HepG2 (cell line): ENCODE measurements around the gene SLC48A1. TPM values are rescaled to one million over a fixed set of nuclear protein-coding genes. Genes with fewer than 3 reads are reported as not detected.

ENCODE experiments used
- ELF1 ChIP-seq: sonication (generic); formaldehyde crosslinking; IDR thresholded peaks from 2 replicates; pipeline ENCODE4 v1.4.0; 2020; ENCODE audit warnings: missing genetic modification reagents
- HNF4A ChIP-seq: sonication (generic); formaldehyde crosslinking; IDR thresholded peaks from 2 replicates; pipeline ENCODE4 v1.4.0; 2020; ENCODE audit warnings: missing genetic modification reagents
- HNF4G ChIP-seq, 2 experiments: sonication (generic) in 1 of 2; formaldehyde crosslinking in 1 of 2; IDR thresholded peaks; 2 replicates each; pipeline versions ENCODE4 v1.4.0 to v1.6.1; 2011 to 2020; ENCODE audit warnings: borderline replicate concordance in 2 of 2, low read depth in 2 of 2, mild to moderate bottlenecking in 2 of 2, low read length in 1 of 2, missing genetic modification reagents in 1 of 2, moderate library complexity in 1 of 2
- KLF6 ChIP-seq: IDR thresholded peaks from 2 replicates; pipeline ENCODE4 v1.8.0; 2016; ENCODE audit warnings: missing biosample characterization, missing genetic modification reagents
- MIER2 ChIP-seq: IDR thresholded peaks from 2 replicates; pipeline ENCODE4 v1.6.1; 2016; ENCODE audit warnings: missing biosample characterization, missing genetic modification reagents
- NFATC3 ChIP-seq: sonication (generic); formaldehyde crosslinking; IDR thresholded peaks from 2 replicates; pipeline ENCODE4 v1.5.1; 2020; ENCODE audit warnings: mild to moderate bottlenecking, missing genetic modification reagents
- NFYB ChIP-seq: sonication (generic); formaldehyde crosslinking; IDR thresholded peaks from 2 replicates; pipeline ENCODE4 v1.4.0; 2020; ENCODE audit warnings: missing genetic modification reagents
- PAWR ChIP-seq: sonication (generic); formaldehyde crosslinking; IDR thresholded peaks from 2 replicates; pipeline ENCODE4 v1.4.0; 2020; ENCODE audit warnings: missing genetic modification reagents, mild to moderate bottlenecking, borderline replicate concordance
- PCBP1 ChIP-seq: fragments of 200-400 bp; formaldehyde crosslinking; IDR thresholded peaks from 2 replicates; pipeline ENCODE4 v1.6.1; 2017; ENCODE audit warnings: mild to moderate bottlenecking, low read depth, low read length, borderline replicate concordance
- SP5 ChIP-seq: IDR thresholded peaks from 2 replicates; pipeline ENCODE4 v1.6.1; 2016; ENCODE audit warnings: low read depth, borderline replicate concordance
- ZBTB26 ChIP-seq: IDR thresholded peaks from 2 replicates; pipeline ENCODE4 v1.6.1; 2016; ENCODE audit warnings: missing compliant biosample characterization, missing genetic modification reagents, borderline replicate concordance
- ZBTB42 ChIP-seq: sonication (generic); formaldehyde crosslinking; IDR thresholded peaks from 2 replicates; pipeline ENCODE4 v1.5.0; 2020; ENCODE audit warnings: mild to moderate bottlenecking, missing genetic modification reagents
- ZBTB7B ChIP-seq: sonication (generic); formaldehyde crosslinking; IDR thresholded peaks from 2 replicates; pipeline ENCODE4 v1.4.0; 2020; ENCODE audit warnings: missing genetic modification reagents
- ZFY ChIP-seq: sonication (generic); formaldehyde crosslinking; IDR thresholded peaks from 2 replicates; pipeline ENCODE4 v1.4.0; 2020; ENCODE audit warnings: missing genetic modification reagents
- ZMYM4 ChIP-seq: sonication (generic); formaldehyde crosslinking; IDR thresholded peaks from 2 replicates; pipeline ENCODE4 v1.8.1; 2023; ENCODE audit warnings: mild to moderate bottlenecking, missing genetic modification reagents
- ZNF260 ChIP-seq: sonication (generic); formaldehyde crosslinking; IDR thresholded peaks from 2 replicates; pipeline ENCODE4 v1.4.0; 2020; ENCODE audit warnings: missing genetic modification reagents, low read depth, mild to moderate bottlenecking, borderline replicate concordance
- ZNF263 ChIP-seq: sonication (generic); formaldehyde crosslinking; IDR thresholded peaks from 2 replicates; pipeline ENCODE4 v1.4.0; 2020; ENCODE audit warnings: missing genetic modification reagents
- ZNF788 ChIP-seq: sonication (generic); formaldehyde crosslinking; IDR thresholded peaks from 2 replicates; pipeline ENCODE4 v1.5.0; 2020; ENCODE audit warnings: mild to moderate bottlenecking, missing genetic modification reagents, borderline replicate concordance
- ZNF816 ChIP-seq: sonication (generic); formaldehyde crosslinking; IDR thresholded peaks from 2 replicates; pipeline ENCODE4 v1.8.0; 2022; ENCODE audit warnings: missing genetic modification reagents, mild to moderate bottlenecking, borderline replicate concordance
- ZNF883 ChIP-seq: sonication (generic); formaldehyde crosslinking; IDR thresholded peaks from 2 replicates; pipeline ENCODE4 v1.5.1; 2020; ENCODE audit warnings: mild to moderate bottlenecking, missing genetic modification reagents; ENCODE audit errors: not compliant biosample characterization
- polyA plus RNA-seq, 8 experiments: library from polyadenylated mRNA; depleted of rRNA in 3 of 8; stranded (reverse) in 7 of 8; unstranded in 1 of 8; fragments of >200 nt; fragmentation: Illumina TruSeq in 4 of 8; extraction: Trizol in 4 of 8; gene quantifications; 2 replicates each; pipeline versions ENCODE4 v1.2.1 to v1.2.3, GENCODE V29; 2011 to 2016; ENCODE audit warnings: low read depth in 4 of 8, missing spikeins in 1 of 8, mixed read lengths in 1 of 8; ENCODE audit not compliant: insufficient read depth in 1 of 8
- total RNA-seq, 5 experiments: library from RNA; depleted of rRNA; stranded (reverse); fragments of >200 nt; fragmentation: Illumina TruSeq; extraction: Trizol; gene quantifications; 2 replicates each; pipeline ENCODE4 v1.2.3, GENCODE V29; 2016; ENCODE audit warnings: low read depth in 1 of 5
- TF ChIP-seq, protein P1 (sequence below): sonication (generic); formaldehyde crosslinking; IDR thresholded peaks from 2 replicates; pipeline ENCODE4 v1.5.0; 2020; ENCODE audit warnings: mild to moderate bottlenecking, missing genetic modification reagents
- TF ChIP-seq, protein P2 (sequence below): sonication (generic); formaldehyde crosslinking; IDR thresholded peaks from 2 replicates; pipeline ENCODE4 v1.4.0; 2020; ENCODE audit warnings: missing genetic modification reagents
- TF ChIP-seq, protein P3 (sequence below): sonication (generic); formaldehyde crosslinking; conservative IDR thresholded peaks from 2 replicates; pipeline ENCODE4 v1.8.0; 2022; ENCODE audit warnings: mild to moderate bottlenecking, moderate library complexity, missing genetic modification reagents
- TF ChIP-seq, protein P4 (sequence below): sonication (generic); IDR thresholded peaks from 2 replicates; pipeline ENCODE4 v1.6.1; 2016; ENCODE audit warnings: low read depth, borderline replicate concordance

Gene SLC48A1
- total and polyA plus RNA-seq, 2 of the 13 experiments (the other 11 are each of a cell fraction or from before 2014, with no cell fraction given), result 2.2 to 3.7 TPM

GRCh38 chr12:47739979-47740378, 33.1 kb upstream of the SLC48A1 start (continued):
- TF ChIP-seq ZFY (CRISPR knock-in tag) (0 out of 2 replicates have a peak, but pooled peaks have one; percentile 29), KLF6 (CRISPR knock-in tag) (no peak), ZMYM4 (CRISPR knock-in tag) (no peak), ZBTB26 (no peak), MIER2 (CRISPR knock-in tag) (no peak), ZNF788 (CRISPR knock-in tag) (no peak), ZBTB7B (CRISPR knock-in tag) (0 out of 2 replicates have a peak, but pooled peaks have one; percentile 15), PCBP1 (no peak), ZBTB42 (CRISPR knock-in tag) (no peak), ZNF883 (no peak), SP5 (CRISPR knock-in tag) (0 out of 2 replicates have a peak, but pooled peaks have one; percentile 35), HNF4G (IDR thresholded peaks at IDR 0.05; ENCODE audit: borderline replicate concordance, low read depth, low read length) (no peak), HNF4G (CRISPR knock-in tag; IDR thresholded peaks at IDR 0.05; ENCODE audit: borderline replicate concordance, low read depth) (no peak), ELF1 (CRISPR knock-in tag) (0 out of 2 replicates have a peak, but pooled peaks have one; percentile 41), NFYB (CRISPR knock-in tag) (no peak), HNF4A (CRISPR knock-in tag) (peak; percentile 43; the same call in 1 of the 2 replicates), ZNF260 (CRISPR knock-in tag) (no peak), ZNF263 (peak; percentile 99), NFATC3 (CRISPR knock-in tag) (no peak), PAWR (CRISPR knock-in tag) (no peak), ZNF816 (CRISPR knock-in tag) (no peak)
- TF ChIP-seq, protein P1, sequence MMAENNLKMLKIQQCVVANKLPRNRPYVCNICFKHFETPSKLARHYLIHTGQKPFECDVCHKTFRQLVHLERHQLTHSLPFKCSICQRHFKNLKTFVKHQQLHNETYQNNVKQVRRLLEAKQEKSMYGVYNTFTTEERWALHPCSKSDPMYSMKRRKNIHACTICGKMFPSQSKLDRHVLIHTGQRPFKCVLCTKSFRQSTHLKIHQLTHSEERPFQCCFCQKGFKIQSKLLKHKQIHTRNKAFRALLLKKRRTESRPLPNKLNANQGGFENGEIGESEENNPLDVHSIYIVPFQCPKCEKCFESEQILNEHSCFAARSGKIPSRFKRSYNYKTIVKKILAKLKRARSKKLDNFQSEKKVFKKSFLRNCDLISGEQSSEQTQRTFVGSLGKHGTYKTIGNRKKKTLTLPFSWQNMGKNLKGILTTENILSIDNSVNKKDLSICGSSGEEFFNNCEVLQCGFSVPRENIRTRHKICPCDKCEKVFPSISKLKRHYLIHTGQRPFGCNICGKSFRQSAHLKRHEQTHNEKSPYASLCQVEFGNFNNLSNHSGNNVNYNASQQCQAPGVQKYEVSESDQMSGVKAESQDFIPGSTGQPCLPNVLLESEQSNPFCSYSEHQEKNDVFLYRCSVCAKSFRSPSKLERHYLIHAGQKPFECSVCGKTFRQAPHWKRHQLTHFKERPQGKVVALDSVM, result peak; percentile 89
- TF ChIP-seq, protein P2, sequence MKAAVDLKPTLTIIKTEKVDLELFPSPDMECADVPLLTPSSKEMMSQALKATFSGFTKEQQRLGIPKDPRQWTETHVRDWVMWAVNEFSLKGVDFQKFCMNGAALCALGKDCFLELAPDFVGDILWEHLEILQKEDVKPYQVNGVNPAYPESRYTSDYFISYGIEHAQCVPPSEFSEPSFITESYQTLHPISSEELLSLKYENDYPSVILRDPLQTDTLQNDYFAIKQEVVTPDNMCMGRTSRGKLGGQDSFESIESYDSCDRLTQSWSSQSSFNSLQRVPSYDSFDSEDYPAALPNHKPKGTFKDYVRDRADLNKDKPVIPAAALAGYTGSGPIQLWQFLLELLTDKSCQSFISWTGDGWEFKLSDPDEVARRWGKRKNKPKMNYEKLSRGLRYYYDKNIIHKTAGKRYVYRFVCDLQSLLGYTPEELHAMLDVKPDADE (CRISPR knock-in tag), result no peak
- TF ChIP-seq, protein P3, sequence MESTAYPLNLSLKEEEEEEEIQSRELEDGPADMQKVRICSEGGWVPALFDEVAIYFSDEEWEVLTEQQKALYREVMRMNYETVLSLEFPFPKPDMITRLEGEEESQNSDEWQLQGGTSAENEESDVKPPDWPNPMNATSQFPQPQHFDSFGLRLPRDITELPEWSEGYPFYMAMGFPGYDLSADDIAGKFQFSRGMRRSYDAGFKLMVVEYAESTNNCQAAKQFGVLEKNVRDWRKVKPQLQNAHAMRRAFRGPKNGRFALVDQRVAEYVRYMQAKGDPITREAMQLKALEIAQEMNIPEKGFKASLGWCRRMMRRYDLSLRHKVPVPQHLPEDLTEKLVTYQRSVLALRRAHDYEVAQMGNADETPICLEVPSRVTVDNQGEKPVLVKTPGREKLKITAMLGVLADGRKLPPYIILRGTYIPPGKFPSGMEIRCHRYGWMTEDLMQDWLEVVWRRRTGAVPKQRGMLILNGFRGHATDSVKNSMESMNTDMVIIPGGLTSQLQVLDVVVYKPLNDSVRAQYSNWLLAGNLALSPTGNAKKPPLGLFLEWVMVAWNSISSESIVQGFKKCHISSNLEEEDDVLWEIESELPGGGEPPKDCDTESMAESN (CRISPR knock-in tag), result peak; percentile 74; the same call in 1 of the 2 replicates
- TF ChIP-seq, protein P4, sequence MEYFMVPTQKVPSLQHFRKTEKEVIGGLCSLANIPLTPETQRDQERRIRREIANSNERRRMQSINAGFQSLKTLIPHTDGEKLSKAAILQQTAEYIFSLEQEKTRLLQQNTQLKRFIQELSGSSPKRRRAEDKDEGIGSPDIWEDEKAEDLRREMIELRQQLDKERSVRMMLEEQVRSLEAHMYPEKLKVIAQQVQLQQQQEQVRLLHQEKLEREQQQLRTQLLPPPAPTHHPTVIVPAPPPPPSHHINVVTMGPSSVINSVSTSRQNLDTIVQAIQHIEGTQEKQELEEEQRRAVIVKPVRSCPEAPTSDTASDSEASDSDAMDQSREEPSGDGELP, result peak; percentile 70; the same call in 1 of the 2 replicates
